ENCODE results near the gene COG2. TPM values are rescaled to one million over a fixed set of nuclear protein-coding genes. Genes with fewer than 3 reads are reported as not detected.

Gene COG2
- total RNA-seq, 1 donor, result 23.9 TPM

DNA sequence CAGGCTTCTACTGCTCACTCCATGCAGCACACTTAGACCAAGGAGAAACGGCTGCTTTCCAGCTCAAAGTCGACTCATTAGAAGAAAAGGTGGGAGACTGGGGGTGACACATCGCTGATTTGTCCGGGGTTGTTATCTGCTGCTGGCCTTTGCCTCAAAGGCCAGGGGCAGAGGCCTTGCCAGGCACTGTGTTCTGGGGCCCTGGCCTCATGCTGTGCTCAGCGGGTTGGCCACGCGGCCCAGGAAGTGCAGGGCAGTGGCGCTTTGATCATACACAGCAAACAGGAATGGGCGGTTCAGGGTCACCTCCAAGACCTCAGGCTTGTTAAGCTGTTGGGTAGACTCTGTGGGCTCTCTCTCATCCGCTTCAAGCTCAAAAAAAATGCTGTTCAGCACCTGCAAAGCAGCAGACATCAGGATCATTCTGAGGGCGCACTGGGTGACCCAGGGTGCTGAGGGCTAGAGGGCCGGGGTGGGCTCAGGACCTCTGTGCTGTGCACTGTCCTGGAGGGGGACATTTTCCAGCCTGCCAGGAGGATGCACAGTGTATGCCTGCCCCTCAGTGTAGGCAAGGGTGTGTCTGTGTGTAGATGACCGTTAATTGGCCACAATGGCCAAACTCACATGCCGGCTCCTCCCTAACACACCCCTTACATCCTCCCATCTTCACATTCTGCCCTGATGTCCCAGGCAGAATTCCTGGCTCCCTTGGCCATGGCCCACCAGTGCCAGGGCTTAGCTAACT is 60.8 kb downstream of the COG2 start:
- H2AFZ ChIP-seq (ENCODE audit: low read length), result no peak overlapping the region
- H3K27ac ChIP-seq (ENCODE audit: low read depth, low read length), result no peak overlapping the region
- no peak for DNase-seq (ENCODE audit: insufficient read length, low spot score, missing footprints)
- H3K4me1 ChIP-seq (ENCODE audit: insufficient read depth, low read length), result no peaks in the 10 kb centered on the region
- H3K4me2 ChIP-seq (ENCODE audit: insufficient read depth, low read length), result no peak overlapping the region
- H3K36me3 ChIP-seq (ENCODE audit: insufficient read depth, low read length), result no peaks in the 10 kb centered on the region
- no peaks in the 10 kb centered on the region for H3K79me2 ChIP-seq (ENCODE audit: insufficient read depth, low read length)
- no peaks in the 10 kb centered on the region for H3K9me3 ChIP-seq (ENCODE audit: low read depth, low read length)
- no peaks in the 10 kb centered on the region for H3K27me3 ChIP-seq (ENCODE audit: insufficient read depth, low read length)
- no peaks in the 10 kb centered on the region for H4K20me1 ChIP-seq (ENCODE audit: insufficient read depth, low read length)
- TF ChIP-seq CTCF (IDR thresholded peaks at IDR 0.05; ENCODE audit: extremely low read depth, low read depth, low read length), result no peak
- no peak overlapping the region for H3K4me3 ChIP-seq (ENCODE audit: insufficient read depth, low read length)

DNA sequence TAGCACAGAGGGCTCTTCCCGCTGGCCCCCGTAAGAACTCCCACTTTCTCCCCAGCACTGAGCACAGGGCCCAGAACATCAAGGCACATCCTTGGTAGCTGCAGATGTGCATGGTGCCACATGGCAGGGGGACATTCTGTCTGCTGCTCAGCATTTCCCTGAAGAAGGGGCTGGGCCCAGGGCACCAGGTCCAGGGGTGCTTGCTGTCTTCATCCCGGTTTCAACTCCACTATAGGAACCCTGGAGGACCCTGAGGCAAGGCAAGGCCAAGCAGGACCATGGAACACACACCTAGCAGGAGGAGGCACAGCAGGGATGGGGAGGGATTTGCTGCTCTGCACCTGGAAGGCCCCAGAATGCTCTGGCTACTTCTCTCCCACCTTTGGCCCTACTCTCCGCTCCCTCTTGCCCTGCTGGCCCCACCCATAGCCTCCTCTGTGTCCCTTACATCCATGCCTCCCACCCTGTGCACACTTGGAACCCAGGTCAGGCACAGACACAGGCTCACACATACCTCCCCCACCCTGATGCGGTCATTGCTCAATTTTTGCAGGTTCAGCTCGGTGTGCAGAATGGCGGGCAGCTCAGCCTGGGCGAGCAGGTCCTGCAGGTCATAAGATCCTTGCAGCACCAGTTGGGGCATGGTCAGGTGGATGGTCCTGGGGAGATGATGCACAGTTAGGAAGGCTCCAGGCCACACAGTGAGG is 61.6 kb downstream of the COG2 start:
- Histone ChIP-seq H3K36me3 (ENCODE audit: insufficient read depth, low read length) (no peaks in the 10 kb centered on the region), H2AFZ (ENCODE audit: low read length) (no peak overlapping the region), H3K27me3 (ENCODE audit: insufficient read depth, low read length) (no peaks in the 10 kb centered on the region), H4K20me1 (ENCODE audit: insufficient read depth, low read length) (no peaks in the 10 kb centered on the region), H3K9me3 (ENCODE audit: low read depth, low read length) (no peaks in the 10 kb centered on the region), H3K4me2 (ENCODE audit: insufficient read depth, low read length) (no peak overlapping the region), H3K27ac (ENCODE audit: low read depth, low read length) (no peak overlapping the region), H3K79me2 (ENCODE audit: insufficient read depth, low read length) (no peaks in the 10 kb centered on the region), H3K4me1 (ENCODE audit: insufficient read depth, low read length) (no peaks in the 10 kb centered on the region), H3K4me3 (ENCODE audit: insufficient read depth, low read length) (no peak overlapping the region)
- TF ChIP-seq CTCF (IDR thresholded peaks at IDR 0.05; ENCODE audit: extremely low read depth, low read depth, low read length), result no peak
- no peak for DNase-seq (ENCODE audit: insufficient read length, low spot score, missing footprints)

- Histone ChIP-seq H2AFZ (ENCODE audit: low read length) (no peak overlapping the region), H3K4me2 (ENCODE audit: insufficient read depth, low read length) (no peak overlapping the region), H3K9me3 (ENCODE audit: low read depth, low read length) (no peaks in the 10 kb centered on the region), H3K4me1 (ENCODE audit: insufficient read depth, low read length) (no peaks in the 10 kb centered on the region), H3K79me2 (ENCODE audit: insufficient read depth, low read length) (no peaks in the 10 kb centered on the region), H3K27ac (ENCODE audit: low read depth, low read length) (no peak overlapping the region), H3K27me3 (ENCODE audit: insufficient read depth, low read length) (no peaks in the 10 kb centered on the region), H3K36me3 (ENCODE audit: insufficient read depth, low read length) (no peaks in the 10 kb centered on the region), H3K4me3 (ENCODE audit: insufficient read depth, low read length) (no peak overlapping the region), H4K20me1 (ENCODE audit: insufficient read depth, low read length) (no peaks in the 10 kb centered on the region)
- no peak for TF ChIP-seq CTCF (IDR thresholded peaks at IDR 0.05; ENCODE audit: extremely low read depth, low read depth, low read length)
- no peak for DNase-seq (ENCODE audit: insufficient read length, low spot score, missing footprints)
Observed at GRCh38 chr1:230704830-230705229, 62.5 kb downstream of the COG2 start.

- H2AFZ ChIP-seq (ENCODE audit: low read length), result no peak overlapping the region
- H3K27me3 ChIP-seq (ENCODE audit: insufficient read depth, low read length), result no peaks in the 10 kb centered on the region
- no peaks in the 10 kb centered on the region for H3K36me3 ChIP-seq (ENCODE audit: insufficient read depth, low read length)
- DNase-seq (ENCODE audit: insufficient read length, low spot score, missing footprints), result no peak
- no peaks in the 10 kb centered on the region for H3K9me3 ChIP-seq (ENCODE audit: low read depth, low read length)
- no peaks in the 10 kb centered on the region for H3K4me1 ChIP-seq (ENCODE audit: insufficient read depth, low read length)
- no peaks in the 10 kb centered on the region for H4K20me1 ChIP-seq (ENCODE audit: insufficient read depth, low read length)
- no peak overlapping the region for H3K4me3 ChIP-seq (ENCODE audit: insufficient read depth, low read length)
- no peak overlapping the region for H3K4me2 ChIP-seq (ENCODE audit: insufficient read depth, low read length)
- no peak for TF ChIP-seq CTCF (IDR thresholded peaks at IDR 0.05; ENCODE audit: extremely low read depth, low read depth, low read length)
- H3K27ac ChIP-seq (ENCODE audit: low read depth, low read length), result no peak overlapping the region
- no peaks in the 10 kb centered on the region for H3K79me2 ChIP-seq (ENCODE audit: insufficient read depth, low read length)
Observed at GRCh38 chr1:230705289-230706019, 63.2 kb downstream of the COG2 start.

Measured in osteoblast (primary cell).